ENCODE measurements around the gene FREM3.
A peak's percentile ranks its signal among the peaks of the same experiment; 100 is the strongest.

DNA sequence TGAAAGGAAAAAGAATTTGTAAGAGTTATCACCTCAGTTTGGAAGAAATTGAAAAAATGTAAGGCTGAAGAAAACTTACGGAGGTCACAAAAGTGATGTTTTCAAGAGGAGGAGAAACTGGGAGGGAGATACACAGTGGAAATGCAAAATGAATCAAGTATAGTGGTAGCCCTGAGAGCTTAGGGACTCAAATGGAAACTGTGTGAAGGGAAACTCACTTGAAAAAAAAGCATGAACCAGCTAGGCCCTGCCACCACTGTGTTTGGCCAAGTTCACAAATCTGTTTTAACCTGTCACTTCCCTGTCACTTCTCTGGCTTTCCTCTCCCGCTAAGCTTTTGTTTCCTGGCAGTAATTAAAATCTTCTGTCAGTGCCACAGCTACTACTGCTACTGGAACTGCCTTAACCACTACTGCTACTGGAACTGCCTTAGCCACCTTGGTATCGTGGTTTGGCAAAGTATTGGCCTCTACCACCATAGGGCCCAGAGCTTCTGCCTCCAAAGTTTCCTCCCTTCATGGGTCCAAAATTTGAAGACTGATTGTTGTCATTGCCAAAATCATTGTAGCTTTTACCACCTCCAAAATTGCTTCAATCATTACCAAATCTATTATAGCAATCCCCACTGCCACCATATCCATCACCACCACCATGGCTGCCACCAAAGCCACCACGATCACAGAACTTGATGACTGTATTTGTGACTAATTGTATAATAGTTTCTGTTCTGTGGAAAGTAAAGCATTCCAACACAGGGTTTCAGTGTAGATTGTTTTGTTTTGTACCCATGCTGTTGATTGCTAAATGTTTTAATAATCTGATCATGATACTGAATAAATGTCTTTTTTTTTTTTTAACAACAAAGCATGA lies 145.5 kb downstream of the FREM3 start:
- peak; percentile 25; the same call in 1 of the 2 replicates for TF ChIP-seq POLR2AphosphoS5 (IDR thresholded peaks at IDR 0.05; ENCODE audit: low read depth, low read length)
- TF ChIP-seq MAX (IDR thresholded peaks at IDR 0.05): no peak
- no peak for TF ChIP-seq CHD2 (IDR thresholded peaks at IDR 0.05; ENCODE audit: low read length)
- TF ChIP-seq SIN3A (conservative IDR thresholded peaks at IDR 0.05 in 1 of 2, IDR thresholded peaks at IDR 0.05 in 1 of 2; ENCODE audit: low read depth in 1 of 2, low read length in 2 of 2): no peak
- no peak for TF ChIP-seq CTCF (IDR thresholded peaks at IDR 0.05; ENCODE audit: control extremely low read depth in 1 of 3, insufficient read depth in 1 of 3, low read depth in 1 of 3, low read length in 3 of 3)
- no peak for TF ChIP-seq TCF12 (IDR thresholded peaks at IDR 0.05; ENCODE audit: low read depth, low read length)
- TF ChIP-seq POLR2A (IDR thresholded peaks at IDR 0.05; ENCODE audit: control extremely low read depth in 1 of 2, low read depth in 2 of 2, low read length in 2 of 2): no peak
- TF ChIP-seq EZH2 (IDR thresholded peaks at IDR 0.05; ENCODE audit: low read depth, low read length, severe bottlenecking): no peak
- TF ChIP-seq ZNF274 (IDR thresholded peaks at IDR 0.05; ENCODE audit: borderline replicate concordance, extremely low read depth, low read length): no peak
- TF ChIP-seq, protein P1, sequence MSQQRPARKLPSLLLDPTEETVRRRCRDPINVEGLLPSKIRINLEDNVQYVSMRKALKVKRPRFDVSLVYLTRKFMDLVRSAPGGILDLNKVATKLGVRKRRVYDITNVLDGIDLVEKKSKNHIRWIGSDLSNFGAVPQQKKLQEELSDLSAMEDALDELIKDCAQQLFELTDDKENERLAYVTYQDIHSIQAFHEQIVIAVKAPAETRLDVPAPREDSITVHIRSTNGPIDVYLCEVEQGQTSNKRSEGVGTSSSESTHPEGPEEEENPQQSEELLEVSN (IDR thresholded peaks at IDR 0.05): no peak
- no peak for TF ChIP-seq TAF1 (IDR thresholded peaks at IDR 0.05; ENCODE audit: low read depth, low read length)
- TF ChIP-seq PHF8 (conservative IDR thresholded peaks at IDR 0.05; ENCODE audit: low read depth, low read length): no peak
- TF ChIP-seq BCL11A (IDR thresholded peaks at IDR 0.05; ENCODE audit: low read depth in 2 of 2, low read length in 2 of 2): no peak
- no peak for TF ChIP-seq RXRA (IDR thresholded peaks at IDR 0.05; ENCODE audit: insufficient read depth, low read depth, low read length)
